Activated naive CD4-positive, alpha-beta T cell treated with anti-CD3 and anti-CD28 coated beads for 36 hours (primary cell): ENCODE results near the gene YOD1. TPM values are rescaled to one million over a fixed set of nuclear protein-coding genes. Genes with fewer than 3 reads are reported as not detected.

Experiments used
- CTCF ChIA-PET: fragments of 350-600 bp; sonication (Branson Sonifier 250); formaldehyde crosslinking; loops from one replicate; lab custom pipeline; 2021; ENCODE audit warnings: antibody characterized with exemption; lab: Charles Lee
- DNase-seq: peaks from one replicate; pipeline ENCODE4 v3.0.0-alpha.2; 2020
- H3K27ac Mint-ChIP-seq: one replicate; pipeline ENCODE4 v1.8.0; 2021; ENCODE audit warnings: mild to moderate bottlenecking, mixed read lengths
- H3K27me3 Mint-ChIP-seq: one replicate; pipeline ENCODE4 v1.8.0; 2021; ENCODE audit warnings: low read depth, mixed read lengths
- H3K36me3 Mint-ChIP-seq: one replicate; pipeline ENCODE4 v1.8.0; 2021; ENCODE audit warnings: low read depth, mixed read lengths
- H3K4me1 Mint-ChIP-seq: one replicate; pipeline ENCODE4 v1.8.0; 2021; ENCODE audit warnings: low read depth, mixed read lengths
- H3K4me3 Mint-ChIP-seq: one replicate; pipeline ENCODE4 v1.8.0; 2021; ENCODE audit warnings: mild to moderate bottlenecking, moderate library complexity, mixed read lengths
- H3K9me3 Mint-ChIP-seq: one replicate; pipeline ENCODE4 v1.8.0; 2021; ENCODE audit warnings: mixed read lengths
- intact Hi-C: fragments of 100-400 bp; cut with micrococcal nuclease; formaldehyde crosslinking; loops from one replicate; pipeline ENCODE4 v1.15.1; 2023
- total RNA-seq, 2 experiments: library from RNA; stranded (reverse); gene quantifications; one replicate each; pipeline ENCODE4 v1.2.3, GENCODE V29; 2021

Gene YOD1
- total RNA-seq, 2 experiments from 2014 or later: 8.6 to 8.8 TPM

DNA sequence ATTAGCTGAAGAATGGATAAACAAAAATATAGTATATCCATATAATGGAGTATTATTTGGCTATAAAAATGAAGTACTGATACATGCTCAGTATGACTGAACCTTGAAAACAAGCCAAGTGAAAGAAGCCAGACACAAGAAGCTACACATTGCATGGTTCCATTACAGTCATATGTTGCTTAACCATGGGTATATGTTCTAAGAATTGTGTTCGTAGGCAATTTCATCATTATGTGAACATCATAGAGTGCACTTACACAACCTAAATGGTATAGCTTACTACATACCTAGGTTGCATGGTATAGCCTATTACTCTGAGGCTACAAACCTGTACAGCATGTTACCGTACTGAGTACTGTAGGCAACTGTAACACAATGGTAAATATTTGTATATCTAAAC is 52.2 kb downstream of the YOD1 start:
- H3K4me1 Mint-ChIP-seq: no peaks in the 10 kb centered on the region
- no peak for DNase-seq
- H3K27ac Mint-ChIP-seq: no peak overlapping the region
- no peaks in the 10 kb centered on the region for H3K27me3 Mint-ChIP-seq
- intact Hi-C loops: no loop called here
- CTCF ChIA-PET: interaction anchor here (0.7 kb wide), 1 partner anchor 57 kb away, joined by 5 read pairs; no protein-coding TSS in a partner anchor
- H3K4me3 Mint-ChIP-seq: no peak overlapping the region
- H3K9me3 Mint-ChIP-seq: no peaks in the 10 kb centered on the region
- H3K36me3 Mint-ChIP-seq: no peaks in the 10 kb centered on the region

Other genes starting within 250 kb of the YOD1 start
- under 1 TPM in 1 of 2 experiments, not detected in 1; 0.31 TPM for gene IL20, start 185.6 kb downstream of the YOD1 start, total RNA-seq
- 10 to 100 TPM; 44.0 to 46.7 TPM for gene IL24, start 153.8 kb downstream of the YOD1 start, total RNA-seq
- 10 to 100 TPM; 49.6 to 52.1 TPM for gene FCMR, start 129.3 kb downstream of the YOD1 start, total RNA-seq
- gene PIGR, start 104.7 kb downstream of the YOD1 start, total RNA-seq: under 1 TPM in 1 of 2 experiments, not detected in 1; 0.10 TPM
- gene FCAMR, start 80.7 kb downstream of the YOD1 start, total RNA-seq: not detected
- not detected for gene C1orf116, start 18.5 kb downstream of the YOD1 start, total RNA-seq
- gene PFKFB2, start 2.1 kb upstream of the YOD1 start, total RNA-seq: 1 to 10 TPM; 3.4 to 6.2 TPM
- 1 to 10 TPM in 1 of 2 experiments, under 1 TPM in 1; 0.81 to 1.1 TPM for gene C4BPB, start 37.7 kb upstream of the YOD1 start, total RNA-seq
- not detected for gene C4BPA, start 53.0 kb upstream of the YOD1 start, total RNA-seq